SK-N-SH treated with all-trans-retinoic acid at 6 μM for 48 hours (cell line): ENCODE data around the gene NALCN.

Experiments
- ARNTL ChIP-seq: fragments of 450-650 bp; formaldehyde crosslinking; IDR thresholded peaks from 2 replicates; pipeline ENCODE4 v1.5.0; 2020; ENCODE audit warnings: low read depth, mild to moderate bottlenecking, moderate library complexity, borderline replicate concordance
- BACH2 ChIP-seq: fragments of 250-450 bp; sonication (Bioruptor Pico); IDR thresholded peaks from 2 replicates; pipeline ENCODE4 v1.9.0; 2021; ENCODE audit warnings: mild to moderate bottlenecking, borderline replicate concordance
- CSDC2 ChIP-seq: fragments of 250-450 bp; sonication (Bioruptor Pico); IDR thresholded peaks from 2 replicates; pipeline ENCODE4 v1.5.0; 2020; ENCODE audit warnings: mild to moderate bottlenecking, moderate library complexity
- OSR1 ChIP-seq: fragments of 250-450 bp; sonication (Bioruptor Pico); IDR thresholded peaks from 2 replicates; pipeline ENCODE4 v1.8.0; 2022; ENCODE audit warnings: moderate library complexity, mild to moderate bottlenecking, inconsistent platforms
- SNAI2 ChIP-seq: fragments of 250-450 bp; sonication (Bioruptor Pico); IDR thresholded peaks from 2 replicates; pipeline ENCODE4 v1.5.0; 2020; ENCODE audit warnings: mild to moderate bottlenecking, moderate library complexity
- TCF4 ChIP-seq: fragments of 250-450 bp; sonication (Bioruptor Pico); IDR thresholded peaks from 2 replicates; pipeline ENCODE4 v1.8.0; 2021; ENCODE audit warnings: mild to moderate bottlenecking, moderate library complexity, borderline replicate concordance
- TOX ChIP-seq: fragments of 250-450 bp; sonication (Bioruptor Pico); IDR thresholded peaks from 2 replicates; pipeline ENCODE4 v1.8.0; 2021; ENCODE audit warnings: mild to moderate bottlenecking, moderate library complexity, borderline replicate concordance
- ZC3H10 ChIP-seq: fragments of 250-450 bp; sonication (Bioruptor Pico); IDR thresholded peaks from 2 replicates; pipeline ENCODE4 v1.5.1; 2021; ENCODE audit warnings: mild to moderate bottlenecking, moderate library complexity
- ZFP3 ChIP-seq: fragments of 250-450 bp; sonication (Bioruptor Pico); IDR thresholded peaks from 2 replicates; pipeline ENCODE4 v1.5.0; 2020; ENCODE audit warnings: mild to moderate bottlenecking, moderate library complexity
- ZFP30 ChIP-seq: fragments of 450-650 bp; formaldehyde crosslinking; IDR thresholded peaks from 2 replicates; pipeline ENCODE4 v1.5.0; 2022; ENCODE audit warnings: mild to moderate bottlenecking, moderate library complexity
- TF ChIP-seq, protein P1 (sequence below): fragments of 250-450 bp; sonication (Bioruptor Pico); IDR thresholded peaks from 2 replicates; pipeline ENCODE4 v1.8.0; 2020; ENCODE audit warnings: mild to moderate bottlenecking, moderate library complexity, borderline replicate concordance

GRCh38 chr13:101149735-101150384 is 266.4 kb downstream of the NALCN start:
- TF ChIP-seq ZFP3 (CRISPR knock-in tag) (no peak), OSR1 (CRISPR knock-in tag) (no peak), ZFP30 (CRISPR knock-in tag) (no peak), TCF4 (CRISPR knock-in tag) (no peak), CSDC2 (CRISPR knock-in tag) (no peak), TOX (no peak), BACH2 (CRISPR knock-in tag) (no peak), ZC3H10 (CRISPR knock-in tag) (no peak), SNAI2 (no peak), ARNTL (no peak)
- TF ChIP-seq, protein P1, sequence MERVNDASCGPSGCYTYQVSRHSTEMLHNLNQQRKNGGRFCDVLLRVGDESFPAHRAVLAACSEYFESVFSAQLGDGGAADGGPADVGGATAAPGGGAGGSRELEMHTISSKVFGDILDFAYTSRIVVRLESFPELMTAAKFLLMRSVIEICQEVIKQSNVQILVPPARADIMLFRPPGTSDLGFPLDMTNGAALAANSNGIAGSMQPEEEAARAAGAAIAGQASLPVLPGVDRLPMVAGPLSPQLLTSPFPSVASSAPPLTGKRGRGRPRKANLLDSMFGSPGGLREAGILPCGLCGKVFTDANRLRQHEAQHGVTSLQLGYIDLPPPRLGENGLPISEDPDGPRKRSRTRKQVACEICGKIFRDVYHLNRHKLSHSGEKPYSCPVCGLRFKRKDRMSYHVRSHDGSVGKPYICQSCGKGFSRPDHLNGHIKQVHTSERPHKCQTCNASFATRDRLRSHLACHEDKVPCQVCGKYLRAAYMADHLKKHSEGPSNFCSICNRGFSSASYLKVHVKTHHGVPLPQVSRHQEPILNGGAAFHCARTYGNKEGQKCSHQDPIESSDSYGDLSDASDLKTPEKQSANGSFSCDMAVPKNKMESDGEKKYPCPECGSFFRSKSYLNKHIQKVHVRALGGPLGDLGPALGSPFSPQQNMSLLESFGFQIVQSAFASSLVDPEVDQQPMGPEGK (CRISPR knock-in tag): no peak
